Fibroblast of lung (primary cell): ENCODE results near the gene SCN8A. TPM values are rescaled to one million over a fixed set of nuclear protein-coding genes. Genes with fewer than 3 reads are reported as not detected.

Experiments
- DNase-seq, 2 donors: peaks; one replicate each; pipeline versions ENCODE4 v3.0.0 to v3.0.0-alpha.2; 2010; ENCODE audit warnings: low read depth in 2 of 2
- H2AFZ ChIP-seq: 2 replicates; pipeline ENCODE4 v1.5.1; 2012; ENCODE audit warnings: low read length, control low read depth, inconsistent platforms
- H3K27ac ChIP-seq: 2 replicates; pipeline ENCODE4 v1.5.1; 2011; ENCODE audit warnings: low read length, control low read depth; ENCODE audit not compliant: insufficient read depth
- H3K27me3 ChIP-seq: 2 replicates; pipeline ENCODE4 v1.5.1; 2011; ENCODE audit warnings: mild to moderate bottlenecking, low read length; ENCODE audit not compliant: control insufficient read depth, insufficient read depth
- H3K36me3 ChIP-seq: 2 replicates; pipeline ENCODE4 v1.5.1; 2011; ENCODE audit warnings: low read length; ENCODE audit not compliant: control insufficient read depth, insufficient read depth
- H3K4me1 ChIP-seq: 2 replicates; pipeline ENCODE4 v1.5.1; 2011; ENCODE audit warnings: low read length; ENCODE audit not compliant: control insufficient read depth, insufficient read depth; ENCODE audit errors: extremely low read depth
- H3K4me2 ChIP-seq: 2 replicates; pipeline ENCODE4 v1.5.1; 2011; ENCODE audit warnings: low read length, control low read depth; ENCODE audit not compliant: insufficient read depth; ENCODE audit errors: extremely low read depth
- H3K4me3 ChIP-seq, 4 experiments: fragments of 200-600 bp in 1 of 4; sonication (generic) in 1 of 4; replicated peaks in 1 of 4; 2 replicates each; pipeline ENCODE4 v1.5.1; 2011 to 2016; ENCODE audit warnings: low read length in 4 of 4, low read depth in 3 of 4, mild to moderate bottlenecking in 3 of 4, control low read depth in 2 of 4, inconsistent platforms in 1 of 4, mixed read lengths in 1 of 4; ENCODE audit not compliant: insufficient read depth in 1 of 4; ENCODE audit errors: control extremely low read depth in 1 of 4
- H3K79me2 ChIP-seq: 2 replicates; pipeline ENCODE4 v1.5.1; 2012; ENCODE audit warnings: mild to moderate bottlenecking, low read length, inconsistent platforms; ENCODE audit not compliant: control insufficient read depth, insufficient read depth
- H3K9ac ChIP-seq: 2 replicates; pipeline ENCODE4 v1.5.1; 2011; ENCODE audit warnings: mild to moderate bottlenecking, low read length, control low read depth; ENCODE audit not compliant: insufficient read depth
- H3K9me3 ChIP-seq: 2 replicates; pipeline ENCODE4 v1.5.1; 2012; ENCODE audit warnings: low read depth, low read length; ENCODE audit not compliant: control insufficient read depth, insufficient read depth
- H4K20me1 ChIP-seq: 2 replicates; pipeline ENCODE4 v1.5.1; 2011; ENCODE audit warnings: low read length; ENCODE audit not compliant: control insufficient read depth, insufficient read depth; ENCODE audit errors: extremely low read depth
- CTCF ChIP-seq, 2 donors: IDR thresholded peaks in 1 of 2; conservative IDR thresholded peaks in 1 of 2; 1 replicate in 1 of 2; 2 replicates in 1 of 2; pipeline ENCODE4 v1.5.1; 2011 to 2012; ENCODE audit warnings: low read length in 2 of 2, control low read depth in 1 of 2, inconsistent platforms in 1 of 2, low read depth in 1 of 2, mild to moderate bottlenecking in 1 of 2
- EZH2 ChIP-seq: IDR thresholded peaks from 2 replicates; pipeline ENCODE4 v1.5.1; 2012; ENCODE audit warnings: low read length, control low read depth, mild to moderate bottlenecking; ENCODE audit errors: missing control alignments
- polyA plus RNA-seq, 2 donors: library from polyadenylated mRNA; depleted of rRNA in 1 of 2; stranded (reverse) in 1 of 2; unstranded in 1 of 2; fragments of >200 nt; gene quantifications; 2 replicates each; pipeline ENCODE4 v1.2.1, GENCODE V29; 2011 to 2012; ENCODE audit warnings: missing spikeins in 1 of 2
- total RNA-seq: library from RNA; depleted of rRNA; stranded (reverse); fragments of >200 nt; gene quantifications from 2 replicates; pipeline ENCODE4 v1.2.1, GENCODE V29; 2014

The SCN8A gene
- total and polyA plus RNA-seq, 2 donors (not counting 1 experiment from before 2014, with no cell fraction given) = 12.8 to 27.2 TPM

- no peaks in the 10 kb centered on the region for H3K36me3 ChIP-seq
- DNase-seq = no peak
- H2AFZ ChIP-seq = no peak overlapping the region
- no peaks in the 10 kb centered on the region for H4K20me1 ChIP-seq
- no peaks in the 10 kb centered on the region for H3K27me3 ChIP-seq
- TF ChIP-seq CTCF (conservative IDR thresholded peaks at IDR 0.05 in 1 of 2, IDR thresholded peaks at IDR 0.05 in 1 of 2; ENCODE audit: low read depth in 1 of 2, low read length in 2 of 2) (no peak), EZH2 (no peak)
- H3K27ac ChIP-seq = no peak overlapping the region
- no peaks in the 10 kb centered on the region for H3K79me2 ChIP-seq
- no peak overlapping the region for H3K4me2 ChIP-seq
- H3K9me3 ChIP-seq = no peaks in the 10 kb centered on the region
- no peaks in the 10 kb centered on the region for H3K4me1 ChIP-seq
- H3K9ac ChIP-seq = no peak overlapping the region
- H3K4me3 ChIP-seq = no peak overlapping the region
These were observed 11.6 kb upstream of the SCN8A start for GRCh38 chr12:51579321-51579850.

- DNase-seq = no peak
- Histone ChIP-seq H3K27me3 (no peaks in the 10 kb centered on the region), H3K79me2 (peaks cover 18% of the 10 kb centered on the region)
These were observed 2.0 kb upstream of the SCN8A start for GRCh38 chr12:51589060-51589459.

GRCh38 chr12:51589557-51590176, 1.4 kb upstream of the SCN8A start:
- TF ChIP-seq CTCF (conservative IDR thresholded peaks at IDR 0.05 in 1 of 2, IDR thresholded peaks at IDR 0.05 in 1 of 2; ENCODE audit: low read depth in 1 of 2, low read length in 2 of 2) (no peak), EZH2 (no peak)
- Histone ChIP-seq H3K9ac (no peak overlapping the region), H3K4me3 (peak overlapping the region in 1 of 4 experiments; percentile 67), H4K20me1 (peaks cover 4% of the 10 kb centered on the region), H3K27ac (no peak overlapping the region), H3K79me2 (peaks cover 22% of the 10 kb centered on the region), H3K9me3 (no peaks in the 10 kb centered on the region), H2AFZ (no peak overlapping the region), H3K36me3 (no peaks in the 10 kb centered on the region), H3K27me3 (no peaks in the 10 kb centered on the region), H3K4me2 (peak overlapping the region; percentile 70), H3K4me1 (peaks cover 3% of the 10 kb centered on the region)
- DNase-seq = no peak

More at GRCh38 chr12:51589060-51589459, 2.0 kb upstream of the SCN8A start:
- H3K4me2 ChIP-seq = no peak overlapping the region
- no peaks in the 10 kb centered on the region for H3K9me3 ChIP-seq
- peaks cover 3% of the 10 kb centered on the region for H3K4me1 ChIP-seq
- no peak for TF ChIP-seq CTCF (conservative IDR thresholded peaks at IDR 0.05 in 1 of 2, IDR thresholded peaks at IDR 0.05 in 1 of 2; ENCODE audit: low read depth in 1 of 2, low read length in 2 of 2)
- TF ChIP-seq EZH2 = no peak
- no peak overlapping the region for H2AFZ ChIP-seq
- peaks cover 3% of the 10 kb centered on the region for H4K20me1 ChIP-seq
- no peaks in the 10 kb centered on the region for H3K36me3 ChIP-seq
- H3K4me3 ChIP-seq = no peak overlapping the region
- no peak overlapping the region for H3K27ac ChIP-seq
- H3K9ac ChIP-seq = no peak overlapping the region
